Measurements from ENCODE around the gene SMIM26.

DNA sequence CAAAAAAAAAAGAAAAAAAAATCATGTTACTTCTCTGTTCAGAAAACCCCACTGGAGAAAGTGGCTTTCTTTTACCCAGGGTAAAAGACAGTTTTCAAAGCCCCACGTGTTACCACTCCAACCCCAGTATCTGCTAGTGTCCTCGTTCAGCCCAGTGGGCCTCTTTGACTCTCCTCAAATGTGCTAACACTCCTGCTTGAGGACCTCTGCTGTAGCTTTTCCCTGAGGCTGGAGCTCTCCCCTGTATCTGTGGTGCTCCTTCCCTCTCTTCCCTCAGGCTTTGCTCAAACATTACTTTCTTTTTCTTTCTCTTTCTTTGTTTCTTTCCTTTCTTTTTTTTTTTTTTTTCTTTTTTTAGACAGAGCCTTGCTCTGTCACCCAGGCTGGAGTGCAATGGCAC lies 44.2 kb upstream of the SMIM26 start:
- TF ChIP-seq, protein P1, sequence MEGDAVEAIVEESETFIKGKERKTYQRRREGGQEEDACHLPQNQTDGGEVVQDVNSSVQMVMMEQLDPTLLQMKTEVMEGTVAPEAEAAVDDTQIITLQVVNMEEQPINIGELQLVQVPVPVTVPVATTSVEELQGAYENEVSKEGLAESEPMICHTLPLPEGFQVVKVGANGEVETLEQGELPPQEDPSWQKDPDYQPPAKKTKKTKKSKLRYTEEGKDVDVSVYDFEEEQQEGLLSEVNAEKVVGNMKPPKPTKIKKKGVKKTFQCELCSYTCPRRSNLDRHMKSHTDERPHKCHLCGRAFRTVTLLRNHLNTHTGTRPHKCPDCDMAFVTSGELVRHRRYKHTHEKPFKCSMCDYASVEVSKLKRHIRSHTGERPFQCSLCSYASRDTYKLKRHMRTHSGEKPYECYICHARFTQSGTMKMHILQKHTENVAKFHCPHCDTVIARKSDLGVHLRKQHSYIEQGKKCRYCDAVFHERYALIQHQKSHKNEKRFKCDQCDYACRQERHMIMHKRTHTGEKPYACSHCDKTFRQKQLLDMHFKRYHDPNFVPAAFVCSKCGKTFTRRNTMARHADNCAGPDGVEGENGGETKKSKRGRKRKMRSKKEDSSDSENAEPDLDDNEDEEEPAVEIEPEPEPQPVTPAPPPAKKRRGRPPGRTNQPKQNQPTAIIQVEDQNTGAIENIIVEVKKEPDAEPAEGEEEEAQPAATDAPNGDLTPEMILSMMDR (IDR thresholded peaks at IDR 0.05; ENCODE audit: low read length) = no peak
- TF ChIP-seq EZH2 (IDR thresholded peaks at IDR 0.05; ENCODE audit: borderline replicate concordance, low read length) = no peak
